ENCODE data around the gene ADIRF.
"Not testable (repeated sequence)": the region's sequence is repeated elsewhere in the genome, so short reads cannot be mapped to it uniquely, and the experiment has no call there.

The ADIRF gene

GRCh38 chr10:86946213-86947155, 21.8 kb upstream of the ADIRF start:
- no peak for DNase-seq

- DNase-seq = not testable (repeated sequence)
Measured at GRCh38 chr10:86947806-86948205, 20.5 kb upstream of the ADIRF start.

DNA sequence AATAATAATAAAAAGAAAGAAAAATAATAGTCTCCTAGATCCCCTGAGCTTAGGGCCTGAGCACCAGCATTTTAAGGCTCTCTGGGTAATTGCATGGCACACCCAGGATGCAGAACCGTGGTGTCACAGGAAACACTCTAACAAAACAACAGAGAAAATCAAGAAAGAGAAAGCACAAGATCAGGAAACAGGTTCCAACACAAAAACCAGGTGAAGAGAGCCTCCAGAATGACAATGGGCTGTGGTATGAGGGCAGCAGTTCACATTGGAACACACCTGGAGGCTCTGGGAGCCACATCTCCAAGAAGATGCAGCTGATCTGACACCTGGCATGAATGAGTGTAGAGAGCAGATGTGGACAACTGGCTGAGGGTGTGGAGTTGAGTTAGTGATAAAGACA, 17.9 kb upstream of the ADIRF start:
- DNase-seq = no peak

GRCh38 chr10:86951184-86951761, 17.0 kb upstream of the ADIRF start:
- no peak for DNase-seq

DNA sequence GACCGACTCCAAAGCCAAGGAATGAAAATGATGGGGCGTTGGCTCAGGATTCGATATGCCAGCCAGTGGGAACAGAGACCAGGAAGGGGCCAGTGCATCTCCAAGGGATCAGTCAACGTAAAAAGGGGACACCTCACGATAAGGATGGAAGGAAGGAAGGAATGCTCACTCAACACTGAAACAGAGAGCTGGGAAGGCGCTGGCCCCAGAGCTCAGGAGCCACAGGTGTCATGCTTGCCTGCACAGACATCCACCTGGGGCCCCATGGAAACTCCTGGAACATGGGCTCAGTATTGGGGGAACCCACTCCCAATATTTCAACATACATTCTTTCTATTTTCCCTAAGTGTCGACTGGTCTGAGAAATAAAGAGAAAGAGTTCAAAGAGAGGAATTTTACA, 16.2 kb upstream of the ADIRF start:
- no peak for DNase-seq

DNA sequence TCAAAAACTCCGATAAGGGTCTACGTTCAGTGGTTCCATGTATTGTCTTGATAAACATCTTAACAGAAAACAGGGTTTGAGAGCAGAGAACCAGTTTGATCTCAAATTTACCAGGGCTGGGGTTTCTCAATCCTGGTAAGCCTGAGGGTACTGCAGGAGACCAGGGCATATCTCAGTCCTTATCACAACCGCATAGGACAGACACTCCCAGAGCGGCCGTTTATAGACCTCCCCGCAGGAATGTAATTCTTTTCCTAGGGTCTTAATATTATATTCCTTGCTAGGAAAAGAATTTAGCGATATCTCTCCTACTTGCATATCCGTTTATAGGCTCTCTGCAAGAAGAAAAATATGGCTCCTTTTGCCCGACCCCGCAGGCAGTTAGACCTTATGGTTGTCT, 15.6 kb upstream of the ADIRF start:
- DNase-seq = not testable (repeated sequence)

DNA sequence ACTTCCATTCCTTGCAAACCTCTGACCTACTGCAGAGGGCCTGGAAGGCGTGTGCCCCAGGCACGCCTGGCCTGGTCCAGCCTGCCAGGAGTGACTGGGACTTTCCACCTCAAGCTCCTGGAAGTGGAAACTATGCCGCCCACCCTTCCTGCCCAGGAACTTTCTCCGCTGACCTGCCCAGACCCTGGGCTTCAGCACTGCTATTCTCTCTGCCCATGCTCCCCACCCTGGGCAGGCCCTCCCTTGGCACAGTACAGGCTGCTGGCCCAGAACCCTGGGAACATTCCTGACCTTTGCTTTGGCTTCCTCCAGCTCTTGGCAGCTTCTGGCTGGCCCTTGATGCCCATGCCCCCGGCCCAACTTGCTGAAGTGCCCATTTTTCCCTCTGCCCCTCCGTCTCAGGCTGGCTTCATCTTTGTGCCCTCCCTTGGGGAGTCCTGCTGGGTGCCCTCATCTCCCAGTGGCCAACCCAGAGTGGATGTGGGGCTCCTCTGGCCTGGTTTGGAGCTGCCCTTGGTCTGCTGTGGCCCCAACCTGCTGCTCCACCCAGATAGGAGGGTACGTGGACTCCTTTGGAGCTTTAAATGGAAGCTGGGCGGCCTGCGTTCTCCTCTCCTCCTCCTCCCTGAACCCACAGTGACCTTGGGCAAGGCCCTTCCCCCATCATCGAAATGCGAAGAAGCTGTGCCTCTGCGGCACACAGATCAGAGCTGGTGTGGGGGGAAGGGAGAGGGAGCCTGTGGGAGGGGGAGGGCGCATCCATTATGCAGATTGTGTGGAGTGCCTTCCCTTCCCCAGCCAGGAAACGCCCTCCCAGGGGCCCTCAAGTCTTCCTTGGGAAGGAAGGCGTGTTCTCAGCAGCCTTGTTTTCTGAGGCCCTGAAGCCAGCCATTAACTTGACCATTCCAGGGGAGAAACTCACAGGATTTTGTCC, 14.3 kb upstream of the ADIRF start:
- no peak for DNase-seq

DNA sequence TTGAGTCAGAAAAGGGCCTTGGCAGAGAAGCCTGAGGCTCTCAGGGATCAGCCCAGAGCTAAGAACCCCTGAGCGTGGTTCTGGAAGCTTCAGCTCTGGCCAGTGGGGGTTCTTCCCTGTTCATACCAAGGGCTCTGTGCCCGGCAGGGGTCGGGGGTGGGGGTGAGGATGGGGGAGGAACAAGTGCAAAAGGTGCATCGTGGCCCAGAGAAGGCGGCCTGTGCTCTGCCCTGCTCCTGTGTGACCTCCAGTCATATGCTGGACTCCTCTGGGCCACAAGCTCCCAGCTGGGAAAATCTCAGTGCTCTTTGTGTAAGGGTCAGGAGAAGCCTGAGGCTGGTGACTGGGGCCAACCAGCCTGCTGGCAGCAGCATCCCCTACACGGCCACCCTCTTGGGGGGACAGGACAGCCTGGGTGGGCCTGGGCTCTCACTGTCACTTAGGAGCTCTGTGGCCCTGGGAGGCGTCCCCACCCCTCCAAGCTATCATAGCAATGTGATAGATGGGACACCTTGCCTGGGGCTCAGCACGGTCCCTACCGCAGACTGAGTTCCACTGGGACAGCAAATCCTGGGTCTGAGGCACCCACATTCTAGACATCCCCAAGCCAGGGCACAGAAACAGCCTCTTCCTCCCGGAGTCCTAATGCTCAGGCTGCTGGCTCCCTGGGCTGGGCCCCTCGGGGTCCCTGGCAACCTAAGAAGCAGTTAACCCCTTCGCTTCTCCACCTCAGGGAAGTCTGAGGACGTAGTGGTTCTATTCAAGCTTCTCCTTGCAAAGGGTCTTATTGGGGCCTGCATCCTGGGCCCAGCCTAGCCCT, 13.4 kb upstream of the ADIRF start:
- no peak for DNase-seq

- no peak for DNase-seq
Measured at GRCh38 chr10:86955501-86956194, 12.6 kb upstream of the ADIRF start.

- DNase-seq = no peak
Measured at GRCh38 chr10:86956195-86956847, 12.0 kb upstream of the ADIRF start.

DNA sequence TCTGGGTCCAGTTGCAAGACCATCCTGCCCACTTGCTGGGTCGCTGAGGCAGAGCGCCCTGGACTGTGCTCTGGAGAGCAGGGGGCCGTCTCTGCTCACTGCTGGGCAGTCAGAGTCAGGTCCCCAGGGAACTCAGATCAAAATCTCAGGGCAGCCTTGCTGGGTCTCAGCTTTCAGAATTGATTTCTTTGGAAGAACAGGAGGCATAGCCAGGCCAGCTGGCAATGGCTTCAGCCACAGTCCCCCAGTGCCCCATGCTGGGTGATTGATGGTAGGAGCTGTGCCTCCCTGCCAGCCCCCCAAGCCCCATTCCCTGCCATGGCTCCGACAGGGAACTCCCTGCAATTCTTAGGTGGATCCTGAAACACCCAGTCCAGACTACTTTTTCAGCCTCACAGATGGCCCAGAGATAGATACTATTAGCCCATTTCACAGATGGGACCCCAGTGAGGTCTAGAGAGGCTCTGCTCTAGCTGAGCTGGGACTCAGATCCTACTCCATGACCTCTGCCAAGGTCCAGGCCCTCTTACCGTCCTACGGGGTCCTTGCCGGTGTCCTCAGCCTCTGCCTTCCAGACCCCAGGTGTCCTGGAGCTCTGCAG, 11.3 kb upstream of the ADIRF start:
- no peak for DNase-seq

- no peak for DNase-seq
Measured at GRCh38 chr10:86957471-86958115, 10.7 kb upstream of the ADIRF start, which contains the start of gene MMRN2. Gene MMRN2, minus strand, starts transcription at chr10:86957615. Its CDS starts 74 bp downstream, at chr10:86957541.

DNA sequence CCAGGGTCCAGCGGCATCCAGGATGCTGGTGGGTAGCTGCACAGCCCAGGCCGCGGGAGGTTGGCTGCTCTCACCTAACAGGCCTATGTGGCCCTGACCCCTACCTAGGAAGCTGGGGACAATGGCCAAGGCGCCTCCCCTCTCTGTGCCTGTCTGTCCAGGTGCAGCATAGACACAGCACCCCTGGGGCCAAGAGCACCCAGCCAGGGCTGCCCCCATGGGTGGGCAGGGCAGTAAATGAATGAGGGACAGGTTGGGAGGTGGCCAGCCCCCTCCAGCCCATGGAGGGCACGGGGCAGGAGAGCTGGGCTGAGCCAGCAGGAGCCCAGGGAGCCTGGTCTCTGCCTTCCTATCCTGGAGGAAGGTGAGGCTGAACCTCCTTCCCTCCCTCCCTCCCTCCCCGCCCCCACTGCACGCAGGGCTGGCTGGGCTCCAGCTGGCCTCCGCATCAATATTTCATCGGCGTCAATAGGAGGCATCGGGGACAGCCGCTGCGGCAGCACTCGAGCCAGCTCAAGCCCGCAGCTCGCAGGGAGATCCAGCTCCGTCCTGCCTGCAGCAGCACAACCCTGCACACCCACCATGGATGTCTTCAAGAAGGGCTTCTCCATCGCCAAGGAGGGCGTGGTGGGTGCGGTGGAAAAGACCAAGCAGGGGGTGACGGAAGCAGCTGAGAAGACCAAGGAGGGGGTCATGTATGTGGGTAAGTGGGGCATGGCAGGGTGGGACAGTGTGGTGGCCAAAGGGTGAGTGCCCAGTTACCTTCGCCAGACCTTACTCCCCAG, 10.0 kb upstream of the ADIRF start, which contains the start of gene SNCG:
TSS of gene SNCG (plus strand) at position 484 of the 785 bp plus-strand sequence. CDS start at position 583, 99 bp downstream.
- no peak for DNase-seq

DNA sequence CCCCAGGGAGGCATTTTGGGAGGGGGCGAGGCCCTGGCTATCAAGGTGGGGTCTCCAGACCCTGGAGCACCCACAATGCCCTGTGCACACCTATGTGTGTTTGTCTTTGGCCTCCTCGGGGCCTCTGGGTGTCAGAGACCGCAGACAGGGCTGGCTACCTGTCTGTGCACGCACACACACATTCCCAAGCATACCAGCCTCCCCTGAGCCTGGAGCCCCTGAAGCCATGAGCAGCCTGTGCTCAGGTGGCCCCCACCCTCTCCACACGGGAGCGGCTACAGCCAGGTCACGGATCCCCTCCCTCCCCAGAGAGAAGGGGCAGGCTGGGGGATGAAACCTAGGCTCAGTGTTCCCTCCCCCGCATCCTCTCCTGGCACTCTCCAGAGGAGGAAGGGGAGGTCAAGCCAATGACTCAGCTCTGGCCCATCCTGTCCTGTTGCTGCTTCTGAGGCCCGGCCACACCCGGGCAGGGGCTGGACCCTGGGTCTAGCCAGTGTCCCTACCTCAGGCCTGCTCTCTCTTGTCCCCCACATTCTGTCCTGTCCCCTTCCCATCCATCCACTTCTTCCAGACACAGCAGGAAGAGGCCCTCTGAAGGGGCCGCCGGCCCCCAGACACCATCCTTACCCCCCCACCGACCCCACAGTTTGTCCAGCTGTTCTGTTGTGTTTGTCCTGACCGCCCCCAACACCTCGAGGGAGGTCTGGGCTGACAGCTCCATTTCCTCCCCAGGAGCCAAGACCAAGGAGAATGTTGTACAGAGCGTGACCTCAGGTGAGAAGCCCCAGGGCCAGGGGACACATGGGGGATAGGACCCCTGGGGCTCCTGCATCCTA, 9.2 kb upstream of the ADIRF start:
- DNase-seq = no peak

- DNase-seq = no peak
Measured at GRCh38 chr10:86959737-86960002, 8.6 kb upstream of the ADIRF start.

GRCh38 chr10:86960003-86960862, 8.0 kb upstream of the ADIRF start:
- no peak for DNase-seq

DNA sequence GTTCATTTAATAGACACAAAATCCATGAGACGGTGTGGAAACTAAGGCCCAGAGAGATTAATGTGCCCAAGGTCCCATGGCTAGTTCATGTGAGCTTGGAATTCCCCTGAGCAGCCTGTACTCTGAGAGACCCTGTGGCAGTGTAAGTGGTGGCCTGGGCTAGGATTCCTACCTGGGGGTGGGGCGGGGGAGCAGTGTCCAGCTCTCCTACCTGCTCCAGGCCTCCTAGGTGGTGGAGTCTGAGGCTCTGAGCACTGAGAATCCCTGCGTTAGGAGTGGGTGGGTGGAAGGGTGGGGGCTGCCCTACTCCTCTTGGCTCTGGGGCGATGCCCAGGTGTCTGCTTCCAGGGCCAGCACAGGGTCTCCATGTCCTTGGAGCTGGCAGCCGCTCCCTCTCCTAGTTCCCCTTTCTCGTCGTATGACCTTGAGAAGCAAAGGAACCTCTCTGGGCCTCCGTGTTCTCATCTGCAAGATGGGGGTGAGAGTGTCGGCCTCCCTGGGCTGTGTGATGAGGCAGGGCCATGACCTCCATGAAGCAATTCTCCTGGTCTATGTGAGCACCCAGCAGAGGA, 7.3 kb upstream of the ADIRF start:
- no peak for DNase-seq
